NCI-H446 (cell line): ENCODE results near the gene SFXN5.

Experiments used
- DNase-seq, 2 experiments: peaks; one replicate each; lab custom pipeline; 2025; lab: John Stamatoyannopoulos, UW

The SFXN5 gene

DNA sequence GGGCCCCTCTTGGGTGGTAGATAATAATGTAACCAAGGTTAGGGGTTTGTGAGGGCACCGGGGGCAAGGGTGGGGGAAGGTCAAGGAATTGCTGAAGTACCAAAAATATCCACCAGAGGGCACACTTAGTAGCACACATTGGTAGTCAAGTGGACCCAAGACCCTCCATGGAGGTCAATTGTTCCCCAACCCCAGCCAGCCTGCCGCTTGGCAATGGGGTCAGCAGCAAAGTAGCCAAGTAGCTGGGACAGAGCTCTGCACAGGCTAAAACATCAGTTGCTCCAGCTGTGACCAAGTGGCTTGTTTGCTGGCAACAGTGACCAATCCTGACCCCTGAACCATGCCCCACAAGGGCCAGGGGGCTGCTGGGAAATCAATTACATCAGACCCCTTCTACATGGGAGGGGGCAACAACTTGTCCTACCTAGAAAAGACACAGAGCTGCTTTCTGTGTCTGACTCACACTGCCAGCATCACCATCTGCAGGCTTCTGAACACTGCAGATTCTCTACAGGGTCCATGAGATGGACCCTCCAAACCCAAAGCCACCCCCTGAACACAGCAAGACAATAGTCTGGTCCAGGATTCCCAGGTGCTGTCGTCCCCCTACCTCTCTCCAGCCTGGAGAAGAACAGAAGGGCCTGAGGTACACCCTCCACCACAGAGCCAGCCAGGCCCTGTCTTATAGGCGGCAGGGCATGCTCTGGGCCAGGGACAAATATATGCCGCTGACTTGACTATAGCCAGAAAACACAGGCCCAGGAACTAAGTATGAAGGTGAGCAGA, 78.2 kb downstream of the SFXN5 start:
- peak; percentile 22 to 53 for DNase-seq

DNA sequence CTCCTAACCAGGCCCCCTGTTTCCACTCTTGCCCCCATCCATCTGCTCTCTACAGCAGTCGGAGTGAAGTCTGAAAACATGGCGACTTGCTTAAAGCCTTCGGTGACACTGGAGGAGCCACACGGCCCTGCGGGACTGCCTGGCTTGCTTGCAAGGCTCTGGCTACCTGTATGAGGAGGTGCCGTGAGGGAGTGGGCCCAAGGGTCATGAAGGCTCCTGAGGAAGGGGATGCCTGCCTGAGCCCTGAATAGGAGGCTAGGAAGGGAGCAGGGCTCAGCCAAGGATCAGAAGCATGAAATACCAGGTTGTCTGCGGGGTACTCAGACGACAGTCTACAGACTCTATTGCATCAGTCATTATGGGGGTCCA, 78.8 kb downstream of the SFXN5 start:
- no peak for DNase-seq

DNA sequence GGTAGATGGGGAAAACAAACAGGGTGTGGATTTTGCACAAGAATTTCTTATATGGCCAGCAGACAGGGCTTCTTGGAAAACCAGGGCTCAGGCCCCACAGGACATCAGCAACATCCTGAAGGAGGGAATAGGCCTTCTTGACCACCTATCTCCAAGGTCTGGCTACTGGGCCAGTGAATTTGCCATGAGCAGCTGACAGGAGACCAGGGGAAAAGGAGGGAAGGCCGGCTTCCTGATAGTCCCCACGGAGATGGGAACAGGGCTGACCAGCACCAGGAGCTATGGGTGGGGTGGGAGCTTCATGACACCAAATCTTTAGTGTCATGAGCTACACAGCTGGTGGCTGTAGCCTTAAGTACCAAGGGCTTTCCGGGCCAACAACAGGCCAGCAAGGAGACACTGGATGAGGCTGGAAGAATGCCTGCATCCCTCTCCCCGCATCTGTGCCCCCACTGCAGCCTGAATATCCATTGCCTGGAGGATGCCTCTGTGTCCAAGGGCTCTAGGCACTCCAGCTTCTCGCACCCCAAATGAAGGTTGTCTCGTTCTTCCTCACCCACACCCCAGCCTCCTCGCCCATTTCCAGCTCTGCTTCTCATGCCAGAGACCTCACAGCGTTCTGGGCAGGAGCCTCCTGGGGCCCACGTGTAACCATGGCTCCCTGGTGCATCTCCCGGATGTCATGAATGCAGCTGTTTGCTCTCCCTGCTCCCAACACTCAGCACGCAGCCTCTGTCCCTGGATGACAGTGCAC, 79.4 kb downstream of the SFXN5 start:
- no peak for DNase-seq

DNA sequence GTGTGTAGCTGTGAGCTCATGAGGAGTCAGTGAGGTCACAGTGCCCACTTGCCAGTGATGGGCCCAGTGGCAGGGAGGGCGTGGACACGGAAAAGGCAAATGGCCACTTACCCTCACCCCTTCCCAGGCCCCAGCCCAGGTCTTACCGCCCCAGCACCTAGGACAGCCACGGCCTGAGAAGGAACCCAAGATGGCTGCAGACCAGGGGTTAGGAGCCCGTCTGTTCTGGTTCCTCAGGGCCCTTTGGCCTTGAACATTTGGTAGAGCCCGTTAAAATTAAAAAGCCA, 80.1 kb downstream of the SFXN5 start:
- no peak for DNase-seq

DNA sequence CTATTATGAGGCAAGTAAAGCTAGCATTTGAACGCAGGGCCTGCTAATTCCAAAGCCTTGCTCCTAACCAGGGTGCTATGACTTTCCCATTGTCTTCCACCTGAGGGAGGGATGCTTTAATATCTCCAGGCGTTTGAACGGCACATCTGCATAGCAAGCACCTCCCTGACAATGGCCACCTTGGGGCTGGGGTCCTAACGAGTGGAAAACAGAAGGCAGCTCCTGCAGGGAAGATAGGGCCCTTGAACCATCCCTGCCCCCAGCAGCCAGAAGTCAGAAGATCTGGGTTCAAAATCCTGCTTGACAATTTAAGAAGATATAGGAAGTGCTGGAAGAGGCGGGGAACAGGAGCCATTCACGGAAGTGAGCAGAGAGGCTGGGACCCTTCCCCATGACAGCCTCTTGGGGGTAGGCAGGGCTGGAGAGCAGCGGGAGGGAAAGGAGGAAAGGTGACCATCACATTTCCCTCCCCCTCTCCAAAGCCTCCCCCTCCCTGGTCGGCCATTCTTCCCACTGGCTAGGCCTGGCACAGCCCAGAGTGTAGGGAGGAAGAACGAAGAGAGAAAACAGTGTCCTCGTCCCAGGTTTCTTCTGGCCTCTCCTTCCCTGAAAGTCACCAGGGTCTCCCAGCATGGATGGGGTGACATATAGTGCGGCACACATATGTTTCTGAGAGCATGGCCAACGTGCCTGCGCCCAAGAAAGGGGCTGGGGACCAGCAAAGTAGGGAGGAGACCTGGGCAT, 80.6 kb downstream of the SFXN5 start:
- DNase-seq: no peak

DNA sequence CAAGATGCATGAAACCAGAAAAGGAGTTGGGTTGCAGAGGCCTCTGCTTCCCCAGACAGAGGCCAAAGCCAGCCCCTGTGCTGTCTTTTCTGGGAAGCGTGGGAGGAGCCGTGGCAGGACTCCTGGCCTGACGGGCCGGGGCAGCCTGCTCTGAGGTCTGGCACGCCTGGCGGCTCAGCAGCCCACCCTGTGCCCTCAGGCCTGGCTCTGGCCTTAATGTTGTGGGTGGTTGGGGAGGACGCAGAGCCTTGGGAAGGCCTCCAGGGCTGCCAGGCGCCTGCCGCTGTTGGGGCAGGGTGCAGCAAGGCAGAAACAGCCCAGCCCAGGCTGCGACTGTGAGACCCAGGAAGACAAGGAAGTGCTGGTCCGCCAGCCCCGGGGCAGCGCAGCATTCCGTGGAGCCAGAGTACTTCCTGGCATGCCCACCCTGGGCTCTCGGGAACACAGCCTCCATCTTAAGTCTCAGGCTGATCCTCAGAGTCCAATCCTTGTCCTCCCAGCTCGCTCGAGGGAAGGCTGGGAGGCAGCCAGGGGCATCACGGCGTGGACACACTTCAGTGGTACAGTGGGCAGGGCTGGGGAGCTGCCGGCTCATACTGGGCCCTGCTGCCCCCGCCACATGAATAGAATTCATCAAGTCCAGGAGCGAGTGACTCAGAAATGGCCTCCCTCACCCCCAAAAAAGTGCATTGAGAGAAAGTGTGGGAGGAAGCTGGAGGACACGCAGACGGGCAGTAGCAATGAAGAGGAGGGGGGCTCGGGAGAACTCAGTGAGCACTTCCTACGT, 81.5 kb downstream of the SFXN5 start:
- DNase-seq: no peak

DNA sequence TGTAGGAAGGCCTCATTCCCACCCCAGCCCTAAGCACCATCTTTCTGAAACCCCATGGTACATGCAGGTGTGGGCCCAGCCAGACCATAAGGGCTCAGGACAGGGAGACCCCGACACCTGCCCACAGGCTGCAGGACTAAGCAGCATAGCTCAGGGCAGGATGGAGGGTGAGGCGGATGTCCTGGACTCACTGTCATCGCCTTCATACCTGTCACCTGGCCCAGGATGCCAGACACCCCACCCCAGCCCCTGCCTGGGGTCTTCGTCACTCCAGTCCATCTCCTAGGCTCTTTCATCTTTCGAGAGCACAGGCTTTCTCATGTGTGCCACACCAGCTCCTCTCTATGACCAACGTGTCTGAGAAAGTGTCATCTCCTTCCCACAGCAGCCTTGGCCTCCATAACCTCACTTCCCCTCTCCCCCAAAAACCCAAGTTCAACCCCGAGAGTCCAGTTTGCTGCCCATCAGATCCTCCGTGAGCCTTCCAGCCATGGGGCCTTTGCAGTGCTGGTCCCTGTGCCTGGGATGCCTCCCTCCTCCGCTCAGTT, 82.7 kb downstream of the SFXN5 start:
- DNase-seq: no peak

DNA sequence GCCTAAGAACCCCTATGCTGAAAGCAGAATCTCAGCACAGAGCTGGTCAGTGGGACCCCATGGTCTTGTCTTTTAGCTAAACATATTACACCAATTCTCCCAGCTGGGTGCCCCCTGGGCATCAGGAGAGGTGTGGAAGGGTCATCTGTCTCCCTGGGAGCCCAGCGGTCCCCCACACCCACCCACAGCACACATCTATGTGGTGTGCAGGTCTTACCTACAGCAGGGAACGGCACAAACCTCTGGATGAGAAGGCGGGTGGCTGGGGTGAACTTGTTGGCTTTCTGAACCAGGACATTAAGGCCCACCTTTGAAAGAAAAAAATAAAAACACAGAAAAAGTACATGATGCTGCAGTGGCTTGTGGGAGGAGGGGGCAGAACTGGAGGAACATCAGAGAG, 83.5 kb downstream of the SFXN5 start:
- no peak for DNase-seq

DNA sequence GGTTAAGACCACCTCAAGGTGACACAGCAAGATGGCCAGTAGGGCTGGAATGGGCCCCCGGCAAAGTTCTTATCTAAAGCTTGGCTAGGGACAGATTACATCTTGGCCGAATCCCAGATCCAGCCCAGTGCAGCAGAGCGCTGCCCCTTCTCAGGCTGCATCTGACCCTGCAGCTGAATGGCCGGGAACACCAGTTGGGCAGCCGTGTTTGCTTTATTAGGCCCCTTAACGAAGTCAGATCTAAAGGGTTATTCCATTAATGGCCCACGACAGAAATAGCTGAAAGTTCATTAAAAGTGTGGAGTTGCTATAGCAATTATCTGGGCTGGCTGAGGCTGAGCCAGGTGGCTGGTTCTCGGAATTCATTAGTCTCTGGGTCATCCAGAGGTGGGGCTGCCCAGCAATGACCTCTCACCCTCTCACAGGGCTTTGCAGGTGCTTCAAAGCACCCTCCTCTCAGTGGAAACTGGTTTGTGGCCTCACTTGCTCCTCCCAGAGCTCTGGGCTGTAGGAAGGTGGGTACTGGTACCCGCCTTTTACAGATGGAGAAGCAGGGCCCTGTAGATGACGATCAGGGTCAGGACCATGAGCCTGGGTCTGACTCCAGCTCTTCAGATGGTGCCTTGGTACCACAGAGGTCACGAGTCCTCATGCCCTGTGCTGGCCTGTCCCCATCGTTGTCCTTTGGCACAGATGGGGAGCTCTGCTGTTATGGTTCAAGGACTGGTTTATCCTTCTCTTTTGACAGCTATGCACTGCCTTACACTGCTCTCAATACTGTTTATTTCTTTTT, 85.4 kb downstream of the SFXN5 start:
- DNase-seq: no peak

DNA sequence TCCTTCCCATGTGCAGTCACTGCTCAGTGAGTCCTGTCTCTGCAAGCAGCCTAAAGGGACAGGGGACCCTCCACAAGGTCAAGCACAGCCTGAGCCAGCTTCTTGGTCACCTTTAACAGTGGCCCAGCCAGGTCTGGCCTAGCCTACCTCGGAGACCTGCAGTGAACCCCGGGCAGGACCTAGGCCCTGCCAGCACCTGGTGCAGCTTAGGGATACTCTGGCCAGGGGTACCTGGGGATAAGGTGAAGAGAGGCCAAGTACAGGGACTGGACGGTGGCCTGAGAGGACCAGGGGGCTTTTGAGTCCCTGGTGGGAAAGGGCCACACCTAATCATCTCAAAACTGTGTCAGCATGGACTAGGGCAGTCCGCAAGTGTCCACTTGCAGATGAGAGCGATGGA, 86.4 kb downstream of the SFXN5 start:
- DNase-seq: no peak

DNA sequence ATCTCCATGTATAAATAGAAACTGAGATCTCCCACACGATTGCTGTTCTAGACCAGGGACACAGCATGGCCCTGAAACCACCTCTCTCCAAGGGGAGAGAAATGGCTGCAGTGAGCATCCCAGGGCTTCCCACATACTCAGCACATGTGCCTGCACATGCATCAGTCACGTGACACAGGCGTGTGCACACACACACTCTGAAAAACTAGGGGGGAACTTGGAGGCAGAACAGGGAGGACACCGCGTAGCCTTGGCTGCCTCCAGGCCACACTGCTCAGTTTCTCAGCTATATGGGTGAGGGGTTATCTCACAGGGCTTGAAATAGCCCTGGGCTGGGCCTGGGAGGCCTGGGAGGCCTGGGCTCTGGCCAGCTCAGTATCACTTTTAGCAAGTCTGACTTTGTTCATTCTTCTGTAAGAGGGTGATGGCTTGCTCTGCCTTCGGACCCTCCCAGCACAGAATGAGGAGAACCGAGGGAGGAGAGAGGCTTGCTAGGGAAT, 87.3 kb downstream of the SFXN5 start:
- DNase-seq: no peak

DNA sequence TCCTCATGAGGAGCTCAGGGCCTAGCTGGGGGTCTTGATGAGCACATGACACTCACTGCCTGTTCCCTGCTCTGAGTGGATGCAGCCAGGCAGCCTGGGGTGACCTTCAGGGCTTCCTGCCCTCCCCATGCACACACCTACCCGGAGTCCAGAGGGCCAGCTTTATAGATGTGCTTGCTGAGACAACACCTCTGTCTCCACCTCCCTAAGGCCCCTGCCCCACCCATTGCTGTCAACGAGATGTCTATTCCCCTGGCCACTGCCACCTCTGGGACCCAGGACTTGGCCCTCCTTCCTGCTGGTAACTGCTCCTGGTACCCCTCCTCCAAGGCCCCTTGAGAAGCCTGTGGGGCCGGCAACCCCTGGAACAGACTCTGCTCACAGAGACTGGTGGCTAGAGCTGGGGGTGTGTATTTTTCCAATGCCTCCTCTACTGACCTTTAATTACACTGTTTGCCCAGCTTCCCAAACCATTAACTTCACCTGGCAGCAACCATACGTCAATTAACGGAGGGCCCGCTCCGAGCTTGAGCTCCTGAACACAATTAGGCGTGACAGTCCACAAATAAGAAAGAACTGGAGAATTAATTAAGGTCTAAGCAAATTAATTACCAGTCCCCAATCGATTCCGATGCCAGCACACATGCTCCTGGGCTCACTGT, 87.9 kb downstream of the SFXN5 start:
- no peak for DNase-seq

DNA sequence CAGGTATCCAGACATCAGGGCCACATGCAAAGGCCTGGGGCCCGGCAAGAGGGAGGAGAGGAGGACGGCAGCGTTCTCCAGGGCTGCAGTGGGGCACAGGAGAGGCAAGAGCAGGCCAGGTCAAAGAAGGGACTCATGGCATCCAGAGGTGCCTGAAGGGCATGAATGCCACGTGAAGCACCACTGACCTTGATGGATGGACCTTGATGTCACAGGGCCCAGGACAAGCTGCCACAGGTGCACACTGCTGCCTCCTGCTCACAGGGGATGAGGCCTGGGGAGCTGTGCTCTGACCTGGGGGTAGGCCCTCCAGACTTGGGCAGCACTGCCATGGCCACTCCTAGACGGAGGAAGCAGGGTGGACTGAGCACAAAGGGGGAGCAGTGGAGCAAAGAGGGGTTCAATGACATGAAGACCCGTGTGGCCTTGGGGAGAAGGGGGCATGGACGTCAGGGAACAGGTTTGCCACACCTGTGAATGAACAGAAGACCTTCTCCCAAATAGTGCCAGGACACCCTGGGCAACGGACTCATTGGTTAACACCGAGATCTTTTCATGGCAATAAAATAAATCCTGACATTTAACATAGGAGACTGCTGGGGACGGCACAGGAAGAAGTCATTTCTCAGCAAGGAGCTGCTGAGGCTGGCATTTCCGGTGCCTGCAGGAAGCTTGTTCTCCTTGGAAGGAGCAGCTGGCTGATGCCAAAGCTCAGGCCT, 88.6 kb downstream of the SFXN5 start:
- DNase-seq: no peak

DNA sequence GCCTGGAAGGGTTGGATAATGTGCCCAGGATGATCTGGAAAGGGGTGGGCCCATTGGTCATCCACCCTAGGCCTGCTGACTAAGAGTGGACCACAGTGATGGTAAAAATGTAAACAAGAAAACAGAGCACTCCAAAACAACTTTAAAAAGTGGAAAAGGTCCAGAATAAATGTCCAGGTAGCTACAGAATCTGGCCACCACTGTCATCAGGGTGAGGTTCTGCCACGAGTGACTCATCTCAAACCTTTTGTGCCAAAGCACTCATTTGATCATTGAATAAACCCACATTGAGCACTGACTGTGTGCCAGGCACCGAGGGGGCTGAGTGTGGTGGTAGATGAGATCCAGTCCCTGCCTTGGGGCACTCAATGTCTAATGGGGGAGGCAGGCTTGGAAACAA, 89.3 kb downstream of the SFXN5 start:
- DNase-seq: no peak

DNA sequence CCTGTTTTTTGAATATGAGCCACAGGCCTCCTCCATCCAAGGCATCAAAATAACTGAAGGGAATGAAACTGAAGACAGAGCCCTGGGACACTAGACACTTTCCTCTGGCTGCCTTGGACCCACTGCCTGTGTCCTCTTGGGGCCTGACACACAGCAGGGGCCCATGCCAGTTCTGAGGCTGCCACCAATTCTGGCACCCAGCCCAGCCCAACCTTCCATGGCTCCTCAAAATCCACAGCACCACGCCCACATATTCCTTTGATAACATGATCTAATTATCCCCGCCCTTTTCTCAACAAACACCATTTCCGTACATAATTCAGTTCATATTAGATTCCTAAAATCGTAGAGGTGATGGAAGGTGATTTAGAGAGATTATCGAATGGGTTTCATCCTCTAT, 90.0 kb downstream of the SFXN5 start:
- no peak for DNase-seq

DNA sequence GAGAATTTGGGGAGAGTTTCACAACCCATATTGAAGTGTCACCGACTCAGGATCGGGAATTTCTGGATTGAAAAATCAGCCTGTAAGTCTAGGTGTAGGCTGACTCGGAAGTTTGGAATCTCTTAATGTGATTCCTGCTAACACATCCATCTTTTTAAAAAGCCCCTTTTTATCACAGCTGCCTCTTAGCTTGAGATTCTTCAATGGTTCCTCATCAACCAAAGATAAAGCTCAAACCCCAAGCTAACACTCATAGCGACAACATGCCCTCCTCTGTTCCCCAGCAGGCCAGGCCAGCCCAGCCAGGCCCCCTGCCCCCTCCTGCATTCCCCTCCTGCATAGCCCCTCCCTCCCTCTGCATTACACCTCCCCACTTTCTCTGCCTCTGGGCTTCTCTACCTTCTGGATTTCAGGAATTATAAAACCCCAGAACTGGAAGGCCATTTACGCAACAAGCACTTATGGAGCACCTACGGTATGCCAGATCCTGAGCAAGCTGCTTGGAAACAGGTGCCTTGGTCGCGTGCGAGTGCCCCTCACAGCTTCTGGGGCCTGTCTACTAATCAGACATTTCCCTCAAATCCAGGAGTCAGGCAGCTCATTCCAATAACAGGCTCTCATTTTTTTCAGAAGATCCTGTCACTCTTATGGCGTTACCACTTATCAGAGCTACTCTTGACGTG, 90.8 kb downstream of the SFXN5 start:
- no peak for DNase-seq

DNA sequence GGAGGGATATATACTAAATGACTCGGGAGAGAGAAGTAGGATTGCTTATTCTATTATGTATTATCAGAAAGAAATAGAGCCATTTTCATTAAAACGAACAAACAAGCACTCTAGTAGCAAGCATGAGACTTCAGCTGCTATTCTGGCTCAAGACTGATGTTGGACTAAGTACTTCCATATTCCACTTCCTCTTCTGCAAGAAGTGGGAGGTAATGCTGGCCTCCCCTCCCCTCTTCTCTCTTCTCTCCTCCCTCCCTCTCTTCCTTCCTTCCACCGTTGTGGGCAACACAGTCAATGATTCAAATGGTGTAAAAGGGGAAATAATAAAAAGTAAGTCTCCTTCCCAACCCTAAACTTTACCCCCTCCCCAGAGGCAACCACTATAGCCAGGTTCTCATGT, 91.6 kb downstream of the SFXN5 start:
- DNase-seq: no peak

DNA sequence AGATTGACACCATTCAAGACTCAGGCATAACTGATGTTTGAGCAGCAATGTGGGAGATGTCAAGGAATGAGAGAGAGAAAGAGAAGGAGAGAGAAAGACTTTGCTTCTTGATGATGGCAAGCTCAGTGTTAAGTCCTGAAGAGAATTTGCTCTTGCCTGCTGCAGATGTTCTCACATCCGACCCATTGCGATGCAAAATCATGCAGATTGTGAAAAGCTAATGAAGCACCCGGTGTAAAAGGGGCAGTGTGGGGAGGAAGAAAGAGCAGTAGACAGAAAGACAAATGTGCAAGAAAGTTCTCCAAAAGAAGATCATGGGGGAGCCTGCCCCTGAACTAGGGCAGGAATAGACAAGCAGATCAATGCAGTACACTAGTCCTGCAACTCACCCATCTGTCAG, 96.5 kb downstream of the SFXN5 start:
- DNase-seq: no peak

DNA sequence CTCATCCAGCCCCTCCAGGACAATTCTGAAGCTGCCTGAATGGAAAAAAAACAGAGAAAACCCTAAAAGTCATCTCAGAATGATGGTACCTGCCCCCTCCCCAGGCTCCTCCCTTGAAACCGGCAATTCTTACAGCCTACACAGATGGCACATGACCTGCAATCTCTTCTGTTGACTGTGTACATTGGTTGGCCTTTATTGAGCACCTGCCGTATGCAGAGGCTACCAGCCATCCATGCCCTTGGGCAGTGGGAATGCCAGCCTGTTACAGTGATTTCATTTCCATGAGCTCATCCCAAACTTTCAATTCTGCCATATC, 97.1 kb downstream of the SFXN5 start:
- no peak for DNase-seq
